Posterior vena cava (tissue), 2 donors: ENCODE results near the gene DTYMK. TPM values are rescaled to one million over a fixed set of nuclear protein-coding genes. Genes with fewer than 3 reads are reported as not detected.

ENCODE experiments used
- DNase-seq: peaks from one replicate; pipeline ENCODE4 v3.0.0-alpha.2; 2020; ENCODE audit warnings: low spot score
- intact Hi-C, 2 donors: fragments of 100-400 bp; cut with DNase I; formaldehyde crosslinking; loops; one replicate each; pipeline versions ENCODE4 v1.14.1 to v1.14.2; 2022 to 2023
- total RNA-seq, 2 donors: library from RNA; stranded (reverse); fragmentation: NEBNext Ultra II Directional; extraction: Animal tissue kit (Norgen Biotek cat#: 25700); gene quantifications; one replicate each; pipeline ENCODE4 v1.2.1, GENCODE V29; 2021
- donor health status: DM: yes; HTN: yes; CAD: no.
- donor health status: DM: yes; HTN: yes; CAD: no.

The DTYMK gene
- total RNA-seq, 2 donors from 2014 or later = 12.8 to 14.8 TPM

GRCh38 chr2:241655516-241656189, 31.0 kb downstream of the DTYMK start:
- no peak for DNase-seq
- intact Hi-C loops = no loop called here

DNA sequence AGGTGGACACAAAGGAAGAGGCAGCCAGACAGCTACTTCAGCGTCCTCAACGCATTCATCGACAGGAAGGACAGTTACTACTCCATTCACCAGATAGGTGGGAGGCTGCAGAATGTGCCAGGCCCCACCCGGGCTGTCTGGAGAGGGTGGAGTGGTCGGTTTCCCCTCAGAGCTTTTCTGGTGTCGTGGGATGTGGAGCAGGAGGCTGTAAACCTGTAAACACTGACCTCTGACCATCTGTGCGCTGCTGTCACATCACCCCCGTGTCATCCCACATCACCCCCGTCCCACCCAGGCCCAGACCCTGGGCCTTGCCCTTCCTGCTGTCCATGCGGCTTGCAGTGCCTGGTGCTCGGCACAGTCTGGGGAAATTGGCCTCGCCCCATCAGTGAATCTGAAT, 32.1 kb downstream of the DTYMK start:
- intact Hi-C loops = no loop called here

GRCh38 chr2:241653210-241653750, 33.3 kb downstream of the DTYMK start:
- DNase-seq = no peak
- intact Hi-C loops = no loop called here

More for the DNA sequence above, 32.1 kb downstream of the DTYMK start:
- DNase-seq = no peak

- no peak for DNase-seq
- intact Hi-C loops = no loop called here
Observed at GRCh38 chr2:241652722-241653121, 33.9 kb downstream of the DTYMK start.

- no peak for DNase-seq
- intact Hi-C loops = no loop called here
Observed at GRCh38 chr2:241652142-241652541, 34.5 kb downstream of the DTYMK start.

DNA sequence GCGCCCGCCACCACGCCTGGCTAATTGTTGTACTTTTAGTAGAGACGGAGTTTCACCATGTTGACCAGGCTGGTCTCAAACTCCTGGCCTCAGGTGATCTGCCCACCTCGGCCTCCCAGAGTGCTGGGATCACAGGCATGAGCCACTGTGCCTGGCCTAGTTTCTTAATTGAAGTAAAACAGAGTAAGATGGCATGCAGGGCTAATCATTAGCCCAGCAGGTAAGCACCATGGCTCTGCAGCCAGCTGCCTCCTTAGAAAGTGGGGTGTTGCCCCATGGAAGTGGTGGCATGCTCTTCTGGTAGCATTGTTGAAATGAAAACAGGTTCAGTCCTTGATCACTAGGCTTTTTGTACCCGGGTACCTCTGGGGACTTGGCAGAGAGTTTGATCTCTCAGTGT, 36.7 kb downstream of the DTYMK start:
- DNase-seq = no peak
- intact Hi-C loops = no loop called here

- intact Hi-C loops = no loop called here
- DNase-seq = no peak
Observed at GRCh38 chr2:241649404-241649803, 37.2 kb downstream of the DTYMK start.

- intact Hi-C loops = no loop called here
- no peak for DNase-seq
Observed at GRCh38 chr2:241648453-241648852, 38.2 kb downstream of the DTYMK start.

DNA sequence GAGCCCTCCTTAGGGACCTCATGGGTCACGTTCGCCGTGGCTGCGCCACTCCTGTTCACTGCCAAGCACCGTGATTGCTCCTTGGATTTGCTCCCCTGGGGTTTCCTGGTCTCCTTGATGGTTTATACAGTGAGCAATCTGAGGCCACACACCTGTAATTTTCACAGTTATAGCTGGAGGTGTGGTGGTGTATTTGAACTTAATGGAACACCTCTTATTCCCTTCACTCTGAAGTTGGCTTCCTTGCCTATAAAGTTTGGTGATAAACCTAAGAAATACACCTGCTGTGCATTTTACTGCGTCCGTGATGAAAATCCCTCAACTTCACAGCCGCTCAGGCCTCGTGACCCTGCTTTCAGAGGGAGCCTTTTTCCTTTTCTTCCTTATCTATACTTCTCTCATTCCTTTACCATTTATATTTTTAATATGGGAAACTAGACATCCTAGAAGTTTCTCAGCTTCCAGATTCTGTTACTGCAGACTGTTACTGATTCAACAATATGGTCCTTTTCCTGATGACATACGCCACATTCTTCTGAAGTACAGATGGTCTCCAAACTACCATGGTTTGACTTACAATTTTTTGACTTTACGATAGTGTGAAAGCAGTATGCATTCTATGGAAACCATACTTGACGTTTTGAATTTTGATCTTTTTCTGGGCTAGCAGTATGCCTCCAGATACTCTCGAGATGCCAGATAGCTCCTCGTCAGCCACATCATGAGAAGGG, 40.5 kb downstream of the DTYMK start:
- intact Hi-C loops = no loop called here
- DNase-seq = no peak

DNA sequence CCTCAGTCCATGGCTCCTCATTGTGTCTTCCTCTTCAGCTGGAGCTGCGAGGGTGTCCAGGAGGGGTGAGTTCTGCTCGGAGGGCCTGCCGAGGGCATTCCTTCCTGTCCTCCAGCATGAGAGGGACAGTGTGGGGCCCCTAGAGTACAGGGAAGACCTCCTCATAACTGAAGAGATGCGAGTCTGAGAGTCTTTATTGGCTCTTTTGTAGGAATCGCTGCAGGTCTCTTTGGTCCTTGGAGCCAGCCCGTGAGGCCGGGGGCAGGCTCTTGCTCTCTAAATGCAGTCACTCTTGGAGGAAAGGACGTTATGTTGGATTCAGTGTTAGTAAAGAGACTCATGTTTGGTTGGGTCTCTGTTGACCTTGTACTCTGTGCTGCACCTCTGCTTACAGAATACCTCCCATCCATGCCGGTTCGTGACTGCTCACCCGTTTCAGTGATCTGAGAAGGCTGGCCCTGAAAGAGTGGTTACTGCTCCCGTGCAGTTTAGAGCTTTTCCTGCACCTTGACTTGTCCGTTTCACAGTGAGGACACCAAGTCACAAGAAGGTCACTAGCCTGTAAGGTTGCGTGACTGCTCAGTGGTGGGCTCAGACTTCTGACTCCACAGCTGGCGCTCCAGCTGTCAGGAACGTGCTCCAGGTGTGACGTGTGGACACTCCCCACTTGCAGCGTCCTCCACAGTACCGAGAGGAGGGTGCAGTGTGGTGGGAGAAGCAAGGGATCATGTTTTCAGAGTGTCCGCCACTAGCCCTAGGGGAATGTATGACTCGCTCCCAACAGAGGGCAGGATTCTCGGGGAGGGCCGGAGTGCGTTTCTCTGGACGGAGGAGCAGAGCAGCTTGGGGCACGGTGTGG, 41.3 kb downstream of the DTYMK start:
- intact Hi-C loops = no loop called here
- DNase-seq = no peak

- intact Hi-C loops = no loop called here
- DNase-seq = no peak
Observed at GRCh38 chr2:241641631-241642030, 45.0 kb downstream of the DTYMK start.

- no peak for DNase-seq
- intact Hi-C loops = no loop called here
Observed at GRCh38 chr2:241640165-241640795, 46.3 kb downstream of the DTYMK start.

DNA sequence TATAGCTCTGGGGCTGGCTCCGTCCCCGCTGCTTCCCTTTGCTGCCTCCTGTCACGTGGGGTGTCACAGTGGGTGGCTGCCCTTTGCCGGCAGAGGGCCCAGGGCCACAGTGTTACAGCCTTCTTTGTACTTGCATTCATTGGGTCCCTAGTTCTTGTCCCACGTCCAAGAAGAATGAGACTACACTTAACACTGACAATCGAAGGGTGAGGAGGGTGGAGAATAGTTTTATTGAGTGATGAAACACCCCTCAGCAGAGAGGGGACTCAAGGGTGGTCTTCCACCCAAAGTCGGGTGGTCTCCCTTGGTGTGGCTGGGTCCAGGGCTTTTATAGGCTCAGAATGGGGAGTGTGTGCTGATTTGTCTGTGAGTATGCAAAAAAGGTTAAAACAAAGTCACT, 47.2 kb downstream of the DTYMK start:
- intact Hi-C loops = loop anchor here in 1 of 2 donors (1.0 kb wide), 1 partner anchor 64 kb away; no protein-coding TSS in a partner anchor
- DNase-seq = no peak

DNA sequence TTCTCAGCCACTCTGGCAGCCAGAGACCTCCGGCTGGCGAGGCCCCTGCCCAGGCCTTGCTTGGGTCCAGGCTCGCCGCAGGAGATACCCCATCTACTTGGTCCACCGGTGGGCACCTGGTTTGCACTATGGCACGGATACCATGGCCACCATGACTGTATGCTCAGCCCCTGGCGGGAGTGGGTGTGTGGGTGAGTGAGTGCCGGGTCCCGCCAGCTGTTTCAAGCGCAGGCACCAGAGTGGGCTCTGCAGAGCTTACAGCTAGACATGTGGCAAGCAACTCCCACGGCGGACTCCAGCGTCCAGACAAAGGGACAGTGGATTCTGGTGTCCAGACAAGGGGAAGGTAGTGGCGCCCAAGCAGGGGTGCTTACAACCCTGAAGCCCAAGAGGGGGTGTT, 47.7 kb downstream of the DTYMK start:
- DNase-seq = peak; percentile 57
- intact Hi-C loops = loop anchor here in 1 of 2 donors (1.0 kb wide), 1 partner anchor 64 kb away; no protein-coding TSS in a partner anchor

DNA sequence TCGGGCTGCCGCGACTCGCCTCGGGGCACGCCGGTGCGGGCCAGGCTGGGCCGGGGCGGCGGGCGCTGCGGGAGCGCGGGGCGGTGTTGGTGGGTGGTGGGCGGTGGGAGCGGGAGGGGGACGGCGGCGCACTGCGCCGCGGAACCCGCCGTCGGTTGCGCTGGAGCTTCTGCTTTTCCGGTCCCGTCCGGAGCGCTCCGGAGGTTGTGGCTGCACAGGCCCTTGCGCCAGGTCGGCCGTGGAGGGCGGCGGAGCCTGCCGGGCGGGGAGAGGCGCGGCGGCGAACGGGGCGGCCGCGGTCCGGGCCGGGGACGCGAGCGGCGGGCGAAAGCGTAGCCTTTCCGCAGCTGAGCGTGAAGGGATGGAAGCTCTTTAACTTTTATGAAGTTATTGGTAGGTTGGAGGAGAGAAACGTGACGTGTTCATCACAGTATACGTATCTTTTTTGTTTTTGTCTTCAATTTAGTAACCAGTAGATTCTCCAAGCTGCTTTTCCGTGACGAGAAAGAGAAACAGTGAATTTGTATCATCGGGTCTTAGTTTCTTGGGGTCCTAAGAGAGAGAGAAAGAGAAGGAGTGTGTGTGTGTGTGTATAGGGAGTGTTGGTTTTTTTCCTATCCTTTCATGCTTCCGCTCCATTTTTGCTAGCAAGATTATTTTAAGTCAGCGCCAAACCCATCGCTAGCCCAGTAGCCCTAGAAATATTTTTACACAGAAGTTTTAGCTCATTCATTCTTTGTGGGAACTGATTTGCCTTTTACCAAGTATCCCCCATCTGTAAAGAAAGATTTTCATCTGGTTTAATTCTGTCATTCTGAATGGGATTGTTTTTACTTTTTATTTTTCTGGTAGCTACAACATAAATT, 48.6 kb downstream of the DTYMK start:
- intact Hi-C loops = no loop called here
- DNase-seq = no peak

DNA sequence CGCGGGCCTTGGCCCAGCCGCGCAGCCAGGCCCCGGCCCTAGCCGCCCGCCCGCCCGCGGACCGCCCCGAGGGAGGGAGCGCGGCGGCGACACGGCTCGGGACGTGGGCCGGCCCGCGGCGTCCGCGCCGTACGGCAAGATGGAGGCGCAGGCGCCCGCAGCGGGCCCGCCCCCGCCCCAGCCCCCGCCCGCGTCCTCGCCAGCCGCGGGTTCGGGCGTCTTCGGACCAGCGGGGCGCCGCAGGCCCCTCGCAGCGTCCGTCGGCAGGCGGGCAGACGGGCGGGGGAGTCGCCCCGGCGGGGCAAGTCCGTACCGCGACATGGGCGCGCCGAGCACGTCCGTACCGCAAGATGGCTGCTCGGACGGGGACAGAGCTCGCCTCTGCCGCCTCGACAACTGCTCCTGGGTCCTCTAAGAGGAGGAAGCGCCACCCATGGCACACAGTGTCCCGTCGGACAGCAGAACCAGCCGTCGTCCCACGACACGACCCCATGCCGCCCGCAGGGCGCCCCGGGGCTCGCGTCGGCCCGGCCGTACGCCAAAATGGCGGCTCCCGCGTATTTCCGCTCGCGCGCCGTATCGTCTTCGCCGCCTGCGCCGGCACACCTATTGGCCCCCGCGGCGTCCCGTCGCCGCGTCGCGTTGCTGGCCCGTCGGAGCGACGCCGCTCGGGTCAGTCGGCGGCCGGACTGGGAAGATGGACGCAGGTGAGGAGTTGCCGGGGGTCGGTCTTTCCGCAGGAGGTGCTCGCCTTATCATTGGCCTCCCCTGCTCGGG, 49.4 kb downstream of the DTYMK start, which contains the start of the genes ATG4B and THAP4:
TSS of gene ATG4B (plus strand) at position 676 of the 777 bp plus-strand sequence. CDS start at position 698, 22 bp downstream.
TSS of gene THAP4 (minus strand) at position 141 of the 777 bp plus-strand sequence. CDS start 141 bp downstream, outside the sequence.
- intact Hi-C loops = no loop called here

More for the DNA sequence above, 49.4 kb downstream of the DTYMK start, which contains the start of the genes ATG4B and THAP4:
- peak; percentile 96 for DNase-seq
